Neural crest cell (in vitro differentiated cells): ENCODE data around the gene GKN2. TPM values are rescaled to one million over a fixed set of nuclear protein-coding genes. Genes with fewer than 3 reads are reported as not detected.

ENCODE experiments used
- DNase-seq: peaks from one replicate; pipeline ENCODE4 v3.0.0; 2021; ENCODE audit warnings: low read depth, mixed read lengths, low spot score
- H3K27ac Mint-ChIP-seq: one replicate; pipeline ENCODE4 v1.8.0; 2021; ENCODE audit warnings: mild to moderate bottlenecking, mixed read lengths; ENCODE audit not compliant: unreplicated experiment
- H3K27me3 Mint-ChIP-seq: 2 replicates; pipeline ENCODE4 v1.8.0; 2021; ENCODE audit warnings: low read depth, mild to moderate bottlenecking, mixed read lengths
- H3K36me3 Mint-ChIP-seq: 2 replicates; pipeline ENCODE4 v1.8.0; 2021; ENCODE audit warnings: low read depth, mild to moderate bottlenecking, mixed read lengths
- H3K4me1 Mint-ChIP-seq: 2 replicates; pipeline ENCODE4 v1.8.0; 2021; ENCODE audit warnings: mixed read lengths
- H3K4me3 Mint-ChIP-seq: one replicate; pipeline ENCODE4 v1.8.0; 2021; ENCODE audit warnings: mild to moderate bottlenecking, mixed read lengths
- H3K9me3 Mint-ChIP-seq: 2 replicates; pipeline ENCODE4 v1.8.0; 2021; ENCODE audit warnings: mixed read lengths
- CTCF ChIP-seq: fragments of 200-600 bp; sonication (generic); conservative IDR thresholded peaks from 2 replicates; pipeline ENCODE4 v1.5.0; 2021; ENCODE audit warnings: antibody characterized with exemption, mild to moderate bottlenecking
- total RNA-seq: library from RNA; stranded (reverse); gene quantifications from 2 replicates; pipeline ENCODE4 v1.2.1, GENCODE V29; 2021

The GKN2 gene
- total RNA-seq, 1 donor from 2014 or later: not detected

GRCh38 chr2:68915393-68915792 lies 37.3 kb downstream of the GKN2 start:
- no peaks in the 10 kb centered on the region for H3K27me3 Mint-ChIP-seq
- no peaks in the 10 kb centered on the region for H3K36me3 Mint-ChIP-seq
- no peak overlapping the region for H3K4me3 Mint-ChIP-seq
- no peaks in the 10 kb centered on the region for H3K9me3 Mint-ChIP-seq
- no peak for TF ChIP-seq CTCF
- DNase-seq: no peak
- no peak overlapping the region for H3K27ac Mint-ChIP-seq
- H3K4me1 Mint-ChIP-seq: no peaks in the 10 kb centered on the region

GRCh38 chr2:68913359-68913758 lies 39.3 kb downstream of the GKN2 start:
- Mint-ChIP-seq H3K27me3 (no peaks in the 10 kb centered on the region), H3K4me1 (no peaks in the 10 kb centered on the region), H3K4me3 (no peak overlapping the region), H3K36me3 (no peaks in the 10 kb centered on the region), H3K9me3 (no peaks in the 10 kb centered on the region), H3K27ac (no peak overlapping the region)
- no peak for DNase-seq
- TF ChIP-seq CTCF: no peak

- no peaks in the 10 kb centered on the region for H3K36me3 Mint-ChIP-seq
- no peaks in the 10 kb centered on the region for H3K9me3 Mint-ChIP-seq
- no peak for DNase-seq
- TF ChIP-seq CTCF: no peak
- H3K27ac Mint-ChIP-seq: no peak overlapping the region
- H3K4me3 Mint-ChIP-seq: no peak overlapping the region
- H3K27me3 Mint-ChIP-seq: no peaks in the 10 kb centered on the region
- no peaks in the 10 kb centered on the region for H3K4me1 Mint-ChIP-seq
Observed at GRCh38 chr2:68912732-68913131, 40.0 kb downstream of the GKN2 start.

- no peaks in the 10 kb centered on the region for H3K4me1 Mint-ChIP-seq
- no peaks in the 10 kb centered on the region for H3K27me3 Mint-ChIP-seq
- no peak overlapping the region for H3K4me3 Mint-ChIP-seq
- no peaks in the 10 kb centered on the region for H3K9me3 Mint-ChIP-seq
- H3K36me3 Mint-ChIP-seq: no peaks in the 10 kb centered on the region
- no peak overlapping the region for H3K27ac Mint-ChIP-seq
- TF ChIP-seq CTCF: no peak
- no peak for DNase-seq
Observed at GRCh38 chr2:68912111-68912510, 40.6 kb downstream of the GKN2 start.

GRCh38 chr2:68911709-68912108 lies 41.0 kb downstream of the GKN2 start:
- Mint-ChIP-seq H3K9me3 (no peaks in the 10 kb centered on the region), H3K36me3 (no peaks in the 10 kb centered on the region), H3K4me3 (no peak overlapping the region), H3K4me1 (no peaks in the 10 kb centered on the region), H3K27ac (no peak overlapping the region), H3K27me3 (no peaks in the 10 kb centered on the region)
- TF ChIP-seq CTCF: no peak
- no peak for DNase-seq

GRCh38 chr2:68911246-68911645 lies 41.4 kb downstream of the GKN2 start:
- no peak overlapping the region for H3K27ac Mint-ChIP-seq
- no peaks in the 10 kb centered on the region for H3K4me1 Mint-ChIP-seq
- no peak overlapping the region for H3K4me3 Mint-ChIP-seq
- no peaks in the 10 kb centered on the region for H3K36me3 Mint-ChIP-seq
- TF ChIP-seq CTCF: no peak
- DNase-seq: no peak
- H3K9me3 Mint-ChIP-seq: no peaks in the 10 kb centered on the region
- H3K27me3 Mint-ChIP-seq: no peaks in the 10 kb centered on the region
